SK-N-SH treated with all-trans-retinoic acid at 6 μM for 48 hours (cell line): Measurements from ENCODE around the gene CBLB.

Source experiments
- ATAC-seq: fragments of 200-7000 bp; cut with Tn5 transposase; 3 replicates; pipeline ENCODE4 v1.9.1; 2020; ENCODE audit warnings: mild to moderate bottlenecking, moderate library complexity
- ARNTL ChIP-seq: fragments of 450-650 bp; formaldehyde crosslinking; IDR thresholded peaks from 2 replicates; pipeline ENCODE4 v1.5.0; 2020; ENCODE audit warnings: low read depth, mild to moderate bottlenecking, moderate library complexity, borderline replicate concordance
- BACH2 ChIP-seq: fragments of 250-450 bp; sonication (Bioruptor Pico); IDR thresholded peaks from 2 replicates; pipeline ENCODE4 v1.9.0; 2021; ENCODE audit warnings: mild to moderate bottlenecking, borderline replicate concordance
- CREB5 ChIP-seq: fragments of 250-450 bp; sonication (Bioruptor Pico); IDR thresholded peaks from 2 replicates; pipeline ENCODE4 v1.5.1; 2020; ENCODE audit warnings: low read depth, mild to moderate bottlenecking, moderate library complexity
- CSDC2 ChIP-seq: fragments of 250-450 bp; sonication (Bioruptor Pico); IDR thresholded peaks from 2 replicates; pipeline ENCODE4 v1.5.0; 2020; ENCODE audit warnings: mild to moderate bottlenecking, moderate library complexity
- CSRNP3 ChIP-seq: fragments of 250-450 bp; sonication (Bioruptor Pico); IDR thresholded peaks from 2 replicates; pipeline ENCODE4 v1.5.1; 2021; ENCODE audit warnings: mild to moderate bottlenecking, moderate library complexity
- ESRRG ChIP-seq: fragments of 250-450 bp; sonication (Bioruptor Pico); IDR thresholded peaks from 2 replicates; pipeline ENCODE4 v1.6.1; 2021; ENCODE audit warnings: mild to moderate bottlenecking
- GLIS3 ChIP-seq: fragments of 250-450 bp; sonication (Bioruptor Pico); IDR thresholded peaks from 2 replicates; pipeline ENCODE4 v1.5.0; 2020; ENCODE audit warnings: mild to moderate bottlenecking, moderate library complexity
- ISL1 ChIP-seq: fragments of 250-450 bp; sonication (Bioruptor Pico); IDR thresholded peaks from 2 replicates; pipeline ENCODE4 v2.1.2; 2022; ENCODE audit warnings: mild to moderate bottlenecking, moderate library complexity
- OSR1 ChIP-seq: fragments of 250-450 bp; sonication (Bioruptor Pico); IDR thresholded peaks from 2 replicates; pipeline ENCODE4 v1.8.0; 2022; ENCODE audit warnings: moderate library complexity, mild to moderate bottlenecking, inconsistent platforms
- POU6F1 ChIP-seq: fragments of 250-450 bp; sonication (Bioruptor Pico); IDR thresholded peaks from 2 replicates; pipeline ENCODE4 v1.8.0; 2021; ENCODE audit warnings: low read depth, mild to moderate bottlenecking, moderate library complexity, borderline replicate concordance
- PPARA ChIP-seq: fragments of 250-450 bp; sonication (Bioruptor Pico); IDR thresholded peaks from 2 replicates; pipeline ENCODE4 v1.5.0; 2020; ENCODE audit warnings: mild to moderate bottlenecking, borderline replicate concordance
- RARB ChIP-seq: fragments of 250-450 bp; sonication (Bioruptor Pico); IDR thresholded peaks from 2 replicates; pipeline ENCODE4 v1.8.0; 2021; ENCODE audit warnings: mild to moderate bottlenecking, moderate library complexity
- SNAI2 ChIP-seq: fragments of 250-450 bp; sonication (Bioruptor Pico); IDR thresholded peaks from 2 replicates; pipeline ENCODE4 v1.5.0; 2020; ENCODE audit warnings: mild to moderate bottlenecking, moderate library complexity
- TCF4 ChIP-seq: fragments of 250-450 bp; sonication (Bioruptor Pico); IDR thresholded peaks from 2 replicates; pipeline ENCODE4 v1.8.0; 2021; ENCODE audit warnings: mild to moderate bottlenecking, moderate library complexity, borderline replicate concordance
- TOX ChIP-seq: fragments of 250-450 bp; sonication (Bioruptor Pico); IDR thresholded peaks from 2 replicates; pipeline ENCODE4 v1.8.0; 2021; ENCODE audit warnings: mild to moderate bottlenecking, moderate library complexity, borderline replicate concordance
- TSHZ2 ChIP-seq: fragments of 250-450 bp; sonication (Bioruptor Pico); IDR thresholded peaks from 2 replicates; pipeline ENCODE4 v1.5.0; 2020; ENCODE audit warnings: mild to moderate bottlenecking, moderate library complexity
- ZC3H10 ChIP-seq: fragments of 250-450 bp; sonication (Bioruptor Pico); IDR thresholded peaks from 2 replicates; pipeline ENCODE4 v1.5.1; 2021; ENCODE audit warnings: mild to moderate bottlenecking, moderate library complexity
- ZFP3 ChIP-seq: fragments of 250-450 bp; sonication (Bioruptor Pico); IDR thresholded peaks from 2 replicates; pipeline ENCODE4 v1.5.0; 2020; ENCODE audit warnings: mild to moderate bottlenecking, moderate library complexity
- ZFP30 ChIP-seq: fragments of 450-650 bp; formaldehyde crosslinking; IDR thresholded peaks from 2 replicates; pipeline ENCODE4 v1.5.0; 2022; ENCODE audit warnings: mild to moderate bottlenecking, moderate library complexity
- ZNF565 ChIP-seq: fragments of 450-650 bp; formaldehyde crosslinking; conservative IDR thresholded peaks from 2 replicates; pipeline ENCODE4 v1.5.0; 2020; ENCODE audit warnings: low read depth, mild to moderate bottlenecking, moderate library complexity
- ZNF8 ChIP-seq: fragments of 450-650 bp; formaldehyde crosslinking; IDR thresholded peaks from 2 replicates; pipeline ENCODE4 v1.5.0; 2020; ENCODE audit warnings: mild to moderate bottlenecking, moderate library complexity

The CBLB gene

GRCh38 chr3:105801397-105801796, 67.4 kb downstream of the CBLB start:
- TF ChIP-seq CSRNP3 (CRISPR knock-in tag): no peak
- TF ChIP-seq PPARA (CRISPR knock-in tag): no peak
- TF ChIP-seq ARNTL (CRISPR knock-in tag): no peak
- no peak for TF ChIP-seq ZC3H10 (CRISPR knock-in tag)
- no peak for TF ChIP-seq POU6F1 (CRISPR knock-in tag)
- no peak for TF ChIP-seq TCF4 (CRISPR knock-in tag)
- TF ChIP-seq ISL1: no peak
- no peak for TF ChIP-seq ZNF8
- TF ChIP-seq TSHZ2 (CRISPR knock-in tag): no peak
- no peak for TF ChIP-seq ZFP3
- no peak for TF ChIP-seq GLIS3 (CRISPR knock-in tag)
- TF ChIP-seq ZNF565 (CRISPR knock-in tag): no peak
- no peak for TF ChIP-seq CSDC2
- no peak for TF ChIP-seq CREB5 (CRISPR knock-in tag)

GRCh38 chr3:105800320-105800719, 68.5 kb downstream of the CBLB start:
- ATAC-seq: no peak
- TF ChIP-seq BACH2 (CRISPR knock-in tag) (no peak), ESRRG (CRISPR knock-in tag) (no peak), ZFP3 (no peak), TOX (CRISPR knock-in tag) (no peak), PPARA (CRISPR knock-in tag) (no peak), CSDC2 (no peak)

More at GRCh38 chr3:105801397-105801796, 67.4 kb downstream of the CBLB start:
- no peak for ATAC-seq

- ATAC-seq: no peak
- no peak for TF ChIP-seq TSHZ2 (CRISPR knock-in tag)
- TF ChIP-seq RARB (CRISPR knock-in tag): no peak
- no peak for TF ChIP-seq POU6F1 (CRISPR knock-in tag)
- no peak for TF ChIP-seq SNAI2
- TF ChIP-seq OSR1: no peak
- no peak for TF ChIP-seq CSDC2
- TF ChIP-seq TCF4 (CRISPR knock-in tag): no peak
- no peak for TF ChIP-seq ESRRG (CRISPR knock-in tag)
- TF ChIP-seq ZFP30 (CRISPR knock-in tag): no peak
- TF ChIP-seq ZFP3: no peak
- TF ChIP-seq TOX (CRISPR knock-in tag): no peak
- TF ChIP-seq GLIS3 (CRISPR knock-in tag): no peak
- no peak for TF ChIP-seq ARNTL (CRISPR knock-in tag)
- no peak for TF ChIP-seq BACH2 (CRISPR knock-in tag)
- TF ChIP-seq ISL1: no peak
- TF ChIP-seq CSRNP3 (CRISPR knock-in tag): no peak
- TF ChIP-seq ZNF565 (CRISPR knock-in tag): no peak
- TF ChIP-seq PPARA (CRISPR knock-in tag): no peak
- no peak for TF ChIP-seq CREB5 (CRISPR knock-in tag)
Observed at GRCh38 chr3:105799286-105799685, 69.5 kb downstream of the CBLB start.
